Dedifferentiated amniotic fluid mesenchymal stem cell (primary cell): ENCODE measurements around the gene TCEA3.

Experiments used
- DNase-seq: peaks from one replicate; pipeline ENCODE4 v3.0.0-alpha.2; 2016; ENCODE audit errors: extremely low spot score

The TCEA3 gene

GRCh38 chr1:23367791-23368561 lies 56.6 kb downstream of the TCEA3 start:
- DNase-seq = peak; percentile 99

GRCh38 chr1:23367451-23367790 lies 57.1 kb downstream of the TCEA3 start:
- DNase-seq = no peak

DNA sequence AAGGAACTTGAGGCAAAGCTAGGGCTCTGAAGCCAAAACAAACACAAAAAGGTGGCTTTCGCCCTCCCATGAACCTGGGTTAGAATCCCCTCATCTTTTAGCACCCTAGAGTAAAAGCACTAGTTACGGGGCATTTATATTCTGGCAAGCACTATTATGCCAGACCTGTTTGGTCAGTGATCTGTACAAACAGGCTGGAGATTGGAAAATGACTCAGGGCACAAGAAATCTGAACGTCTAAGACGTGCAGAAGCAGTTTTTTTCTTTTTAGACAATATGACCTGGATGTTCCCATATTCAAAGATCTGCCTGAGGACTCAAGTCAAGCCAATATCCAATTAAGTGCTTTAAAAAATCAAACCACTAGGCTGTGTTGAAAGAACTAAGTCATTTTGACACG lies 58.0 kb downstream of the TCEA3 start:
- no peak for DNase-seq

DNA sequence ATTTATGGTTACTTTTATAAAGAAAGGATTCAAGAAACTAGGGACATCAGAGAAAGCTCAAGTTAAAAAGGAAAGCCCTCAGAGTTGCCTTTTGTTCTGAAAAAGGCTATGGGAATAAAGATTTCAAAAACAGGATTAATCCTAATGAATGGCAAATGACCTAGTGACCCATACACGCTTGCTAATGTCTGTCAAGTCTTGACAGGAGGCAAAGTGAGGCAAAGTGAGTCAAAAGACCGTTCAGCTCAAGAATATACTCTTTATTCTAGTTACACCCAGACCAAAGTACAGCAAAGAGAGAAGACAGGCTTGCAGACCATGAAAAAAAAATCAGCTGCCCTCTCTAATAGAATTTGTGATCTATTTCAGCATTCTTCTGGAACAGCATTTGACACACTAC lies 58.4 kb downstream of the TCEA3 start:
- no peak for DNase-seq

DNA sequence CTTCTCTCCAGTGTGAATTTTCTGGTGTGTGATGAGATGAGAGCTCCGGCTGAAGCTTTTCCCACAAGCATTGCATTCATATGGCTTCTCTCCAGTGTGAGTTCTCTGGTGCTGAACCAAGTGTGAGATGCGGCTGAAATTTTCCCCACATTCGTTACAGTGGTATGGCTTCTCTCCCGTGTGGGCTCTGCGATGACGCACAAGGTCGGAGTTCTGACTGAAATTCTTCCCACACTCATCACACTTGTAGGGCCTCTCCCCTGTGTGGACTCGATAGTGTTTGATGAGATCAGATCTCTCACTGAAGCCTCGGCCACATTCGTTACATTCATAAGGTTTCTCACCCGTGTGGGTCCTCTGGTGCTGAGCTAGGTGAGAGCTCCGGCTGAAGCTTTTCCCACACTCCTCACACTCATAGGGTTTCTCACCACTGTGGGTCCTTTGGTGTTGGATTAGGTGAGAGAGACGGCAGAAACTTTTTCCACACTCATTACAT lies 62.3 kb downstream of the TCEA3 start:
- DNase-seq = no peak

GRCh38 chr1:23358310-23358875 lies 66.2 kb downstream of the TCEA3 start:
- DNase-seq = no peak

DNA sequence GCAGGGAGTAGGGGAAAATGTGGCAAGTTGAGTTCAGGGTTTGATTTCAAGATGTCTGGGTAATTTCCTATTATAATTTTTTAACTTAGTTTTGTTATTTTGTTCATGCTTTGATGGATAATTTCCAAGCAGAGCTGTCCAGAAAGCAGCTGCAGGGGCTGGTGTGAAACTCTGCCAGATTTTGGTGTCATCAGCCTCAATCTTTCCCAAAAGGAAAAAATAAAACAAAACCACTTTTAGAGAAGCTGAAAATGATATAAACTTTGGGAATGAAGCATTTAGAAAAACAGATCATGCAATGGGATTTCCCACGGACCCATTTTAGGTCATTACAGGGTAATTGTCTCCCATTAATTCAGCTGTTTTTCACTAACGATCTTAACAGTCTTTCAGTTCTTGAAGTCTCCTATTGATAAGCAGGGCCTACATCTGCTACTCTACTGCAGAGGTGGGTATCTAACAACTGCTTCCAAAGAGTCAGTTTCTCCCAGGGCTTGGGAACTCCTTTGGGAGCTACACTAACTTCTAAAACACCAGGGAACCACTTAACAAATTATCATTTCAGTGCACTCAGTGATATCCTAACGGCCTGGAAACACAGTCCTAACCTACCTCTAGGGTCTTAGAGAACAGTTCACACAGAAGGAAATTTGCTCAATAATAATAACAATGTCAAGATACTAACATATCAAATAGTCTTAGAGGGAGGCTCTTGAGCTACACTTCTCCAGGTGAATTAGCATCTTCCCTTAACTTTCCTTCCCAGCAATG lies 67.2 kb downstream of the TCEA3 start:
- DNase-seq = no peak

GRCh38 chr1:23356471-23357137 lies 67.9 kb downstream of the TCEA3 start:
- no peak for DNase-seq

DNA sequence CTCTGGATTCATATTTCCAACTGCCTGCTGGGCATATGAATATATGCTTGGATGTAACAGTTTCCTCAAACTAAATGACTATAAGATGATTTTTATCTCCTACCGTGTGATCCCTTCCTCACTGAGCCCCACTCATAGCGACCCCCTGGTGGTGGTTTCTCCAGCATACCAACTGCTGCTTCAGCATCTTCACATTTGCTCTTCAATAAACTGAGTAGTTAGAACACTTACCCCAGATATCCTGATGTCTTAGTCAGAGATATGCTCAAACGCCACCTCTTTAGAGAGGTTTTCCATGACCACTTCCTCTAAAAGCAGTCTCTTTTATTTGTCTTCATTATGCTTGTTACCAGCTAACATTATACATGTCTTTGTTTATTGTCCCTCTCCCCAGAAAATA lies 70.3 kb downstream of the TCEA3 start:
- DNase-seq = no peak

DNA sequence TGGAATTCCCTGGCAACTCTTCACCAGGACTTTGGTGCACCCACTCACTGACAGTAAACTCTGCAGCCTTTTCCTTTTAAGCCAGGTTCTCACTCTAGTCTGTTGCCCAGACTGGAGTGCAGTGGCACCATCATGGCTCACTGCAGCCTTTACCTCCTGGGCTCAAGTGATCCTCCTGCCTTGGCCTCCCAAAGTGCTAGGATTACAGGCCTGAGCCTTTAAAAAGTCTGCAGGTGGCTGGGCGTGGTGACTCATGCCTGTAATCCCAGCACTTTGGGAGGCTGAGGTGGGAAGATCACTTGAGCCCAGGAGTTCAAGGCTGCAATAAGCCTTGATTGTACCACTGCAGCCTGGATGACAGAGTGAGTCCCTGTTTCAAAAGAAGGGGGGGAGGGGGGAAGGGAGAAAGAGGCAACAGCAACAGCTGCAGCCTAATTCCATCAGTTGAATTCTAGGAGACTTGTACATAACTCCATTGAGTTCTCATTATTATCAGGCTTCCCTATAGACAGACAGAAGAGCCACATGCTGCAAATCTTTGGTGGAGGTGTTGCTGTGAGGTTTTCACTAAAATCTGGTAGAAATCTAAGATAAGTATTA lies 72.4 kb downstream of the TCEA3 start:
- no peak for DNase-seq

- no peak for DNase-seq
These were observed 78.6 kb downstream of the TCEA3 start for GRCh38 chr1:23345920-23346319.

GRCh38 chr1:23344987-23345472 lies 79.5 kb downstream of the TCEA3 start:
- DNase-seq = no peak

- peak; percentile 100 for DNase-seq
These were observed 80.2 kb downstream of the TCEA3 start, which contains the start of gene HNRNPR for GRCh38 chr1:23344111-23344986. Gene HNRNPR (minus strand): TSS chr1:23344284. CDS start chr1:23341008, 3,276 bp downstream.

- peak; percentile 59 for DNase-seq
These were observed 81.1 kb downstream of the TCEA3 start for GRCh38 chr1:23343221-23344110.

- no peak for DNase-seq
These were observed 82.4 kb downstream of the TCEA3 start for GRCh38 chr1:23341931-23342692.

DNA sequence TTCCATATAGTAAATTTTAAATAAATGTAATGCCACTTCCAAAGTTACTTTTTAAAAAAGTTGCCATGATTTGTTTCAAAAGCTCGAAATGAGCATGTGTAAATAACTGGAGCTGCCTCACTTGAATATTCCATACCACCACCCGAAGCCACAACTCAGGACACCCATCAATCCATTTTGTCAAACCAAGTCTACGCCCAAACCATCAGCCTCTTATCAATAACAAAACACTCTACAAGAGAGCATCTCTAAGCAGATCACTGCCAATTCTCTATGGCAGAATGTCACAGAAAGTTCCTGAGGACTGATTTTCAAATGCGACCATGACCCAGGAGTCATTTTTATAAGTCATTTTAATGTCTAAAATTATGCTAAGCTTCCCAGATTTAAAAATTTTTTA lies 84.9 kb downstream of the TCEA3 start:
- no peak for DNase-seq

DNA sequence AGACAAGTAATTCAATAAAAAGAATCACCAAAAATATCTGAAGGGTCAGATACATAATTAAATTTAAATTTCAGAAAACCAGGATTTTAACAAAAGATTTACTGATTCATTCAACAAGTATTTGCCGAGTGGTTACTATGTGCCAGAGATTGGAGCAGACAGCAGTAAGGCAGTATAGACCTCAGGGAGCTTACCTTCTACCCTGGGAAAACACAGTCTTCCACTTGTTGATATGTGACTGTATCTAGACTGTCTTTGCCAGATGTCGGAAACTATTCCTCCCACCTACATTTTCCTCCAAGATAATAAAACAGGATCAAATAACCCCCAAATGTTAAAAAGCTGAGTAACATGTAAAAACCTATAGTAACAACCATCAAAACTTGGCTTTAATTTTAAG lies 86.7 kb downstream of the TCEA3 start:
- DNase-seq = no peak

DNA sequence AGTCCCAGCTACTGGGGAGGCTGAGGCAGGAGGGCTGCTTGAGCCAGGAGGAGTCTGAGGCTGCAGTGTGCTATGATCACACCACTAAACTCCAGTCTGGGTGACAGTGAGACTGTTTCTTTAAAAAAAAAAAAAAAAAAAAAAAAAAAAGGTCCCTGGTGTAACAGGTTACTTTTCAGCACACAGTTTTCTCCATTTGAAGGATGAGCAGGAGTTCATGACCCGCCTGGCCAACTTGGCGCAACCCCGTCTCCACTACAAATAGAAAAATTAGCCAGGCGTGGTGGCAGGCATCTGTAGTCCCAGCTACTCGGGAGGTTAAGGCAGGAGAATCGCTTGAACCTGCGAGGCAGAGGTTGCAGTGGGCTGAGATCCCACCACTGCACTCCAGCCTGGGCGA lies 92.8 kb downstream of the TCEA3 start:
- DNase-seq = no peak
